SJCRH30 (cell line): ENCODE data around the gene ELFN1. TPM values are rescaled to one million over a fixed set of nuclear protein-coding genes. Genes with fewer than 3 reads are reported as not detected.
A peak's percentile ranks its signal among the peaks of the same experiment; 100 is the strongest.

Experiments
- DNase-seq, 2 experiments: peaks; one replicate each; pipeline ENCODE4 v3.0.0-alpha.2; 2015 to 2020
- H3K27ac ChIP-seq: fragments of 250-450 bp; sonication (Bioruptor Pico); 2 replicates; pipeline ENCODE4 v1.5.1; 2020; ENCODE audit warnings: mild to moderate bottlenecking, moderate library complexity
- H3K27me3 ChIP-seq: fragments of 250-450 bp; sonication (Bioruptor Pico); 2 replicates; pipeline ENCODE4 v1.5.1; 2020; ENCODE audit warnings: mild to moderate bottlenecking, moderate library complexity
- H3K36me3 ChIP-seq: fragments of 250-450 bp; sonication (Bioruptor Pico); 2 replicates; pipeline ENCODE4 v1.5.1; 2020; ENCODE audit warnings: mild to moderate bottlenecking, moderate library complexity
- H3K4me1 ChIP-seq: fragments of 250-450 bp; sonication (Bioruptor Pico); 2 replicates; pipeline ENCODE4 v1.5.1; 2020; ENCODE audit warnings: mild to moderate bottlenecking, moderate library complexity
- H3K4me3 ChIP-seq: fragments of 250-450 bp; sonication (Bioruptor Pico); 2 replicates; pipeline ENCODE4 v1.5.1; 2020; ENCODE audit warnings: mild to moderate bottlenecking, moderate library complexity
- H3K9me3 ChIP-seq: fragments of 250-450 bp; sonication (Bioruptor Pico); replicated peaks from 2 replicates; pipeline ENCODE4 v1.5.1; 2020; ENCODE audit warnings: mild to moderate bottlenecking, moderate library complexity
- total RNA-seq: library from RNA; depleted of rRNA; stranded (reverse); fragments of >200 nt; shearing (Covaris generic); gene quantifications from 2 replicates; pipeline ENCODE4 v1.2.3, GENCODE V29; 2014

Gene ELFN1
- total RNA-seq, 1 experiment from 2014 or later, result 1.7 TPM

DNA sequence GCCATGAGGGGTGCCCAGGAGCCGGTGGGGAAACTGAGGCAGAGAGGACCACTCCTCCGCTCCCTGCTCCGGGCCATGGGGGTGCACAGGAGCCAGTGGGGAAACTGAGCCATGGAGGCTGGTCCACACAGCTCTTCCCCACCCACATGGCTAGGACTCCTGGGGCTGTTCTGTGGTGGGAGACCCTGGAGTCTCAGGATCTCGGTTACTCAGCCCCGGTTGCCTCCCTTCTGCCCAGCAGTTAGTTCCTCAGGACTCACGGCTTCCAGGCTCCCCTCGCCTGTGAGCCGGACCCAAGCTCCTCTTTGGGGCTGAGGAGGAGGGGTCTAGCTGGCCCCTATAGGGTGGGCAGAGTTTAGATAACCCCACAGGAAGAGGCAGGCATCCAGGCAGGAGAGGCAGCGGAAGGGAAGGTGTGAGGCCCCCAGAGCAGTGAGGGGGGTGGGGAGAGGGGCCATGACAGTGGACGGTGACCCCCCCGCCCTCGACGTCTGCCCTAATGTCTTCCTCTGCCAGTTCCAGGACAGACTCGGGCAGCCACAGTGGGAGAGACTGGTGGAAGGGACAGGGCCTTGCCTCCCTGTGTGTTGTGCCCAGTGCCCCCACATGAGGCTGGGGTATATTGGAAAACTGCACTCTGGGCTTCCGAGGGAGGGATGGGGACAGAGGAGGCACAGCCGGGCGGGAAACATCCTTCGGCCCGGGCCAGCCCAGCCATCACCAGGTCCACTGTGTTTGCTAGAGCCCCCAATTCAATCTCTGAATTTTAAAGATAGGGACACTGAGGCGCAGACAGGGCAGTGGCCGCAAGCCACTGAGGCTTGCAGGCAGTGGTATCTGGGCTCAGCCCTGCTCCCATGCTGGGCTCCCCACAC lies 4.3 kb downstream of the ELFN1 start:
- Histone ChIP-seq H3K4me3 (no peak overlapping the region), H3K9me3 (no peaks in the 10 kb centered on the region), H3K27me3 (no peaks in the 10 kb centered on the region), H3K27ac (no peak overlapping the region), H3K36me3 (no peaks in the 10 kb centered on the region), H3K4me1 (no peaks in the 10 kb centered on the region)
- no peak for DNase-seq

DNA sequence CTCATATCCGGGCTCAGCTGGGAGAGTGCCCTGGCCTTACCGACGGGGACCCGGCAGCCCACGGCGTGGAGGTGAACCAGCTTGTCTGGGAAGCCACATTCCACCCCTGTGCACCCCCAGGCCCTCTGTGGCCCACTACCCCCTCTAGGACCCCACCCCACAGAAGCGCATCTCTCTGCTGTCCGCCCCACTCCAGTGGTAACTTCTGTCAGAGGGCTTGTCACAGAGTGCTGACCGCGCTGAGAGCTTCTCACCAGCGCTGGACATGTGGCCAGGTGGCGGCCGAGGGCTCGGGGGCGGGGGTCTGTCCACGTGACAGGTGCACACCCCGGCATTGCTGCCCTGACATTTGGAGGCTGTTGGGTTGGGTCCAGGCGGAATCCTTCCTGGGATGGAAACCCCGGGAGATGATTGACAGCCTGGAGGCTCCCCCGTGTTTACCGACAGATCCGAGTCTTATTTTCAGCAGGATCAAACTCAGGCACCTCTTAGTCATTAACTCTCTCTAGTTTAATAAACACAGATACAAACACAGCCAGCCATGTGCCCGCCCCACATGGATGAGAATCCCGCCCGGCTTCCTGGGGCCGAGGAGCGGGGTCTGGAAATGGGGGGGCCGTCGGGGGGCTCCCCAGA lies 5.1 kb downstream of the ELFN1 start:
- no peaks in the 10 kb centered on the region for H3K36me3 ChIP-seq
- H3K4me3 ChIP-seq, result no peak overlapping the region
- H3K4me1 ChIP-seq, result no peaks in the 10 kb centered on the region
- H3K27ac ChIP-seq, result no peak overlapping the region
- no peaks in the 10 kb centered on the region for H3K27me3 ChIP-seq
- H3K9me3 ChIP-seq, result no peaks in the 10 kb centered on the region
- DNase-seq, result no peak

DNA sequence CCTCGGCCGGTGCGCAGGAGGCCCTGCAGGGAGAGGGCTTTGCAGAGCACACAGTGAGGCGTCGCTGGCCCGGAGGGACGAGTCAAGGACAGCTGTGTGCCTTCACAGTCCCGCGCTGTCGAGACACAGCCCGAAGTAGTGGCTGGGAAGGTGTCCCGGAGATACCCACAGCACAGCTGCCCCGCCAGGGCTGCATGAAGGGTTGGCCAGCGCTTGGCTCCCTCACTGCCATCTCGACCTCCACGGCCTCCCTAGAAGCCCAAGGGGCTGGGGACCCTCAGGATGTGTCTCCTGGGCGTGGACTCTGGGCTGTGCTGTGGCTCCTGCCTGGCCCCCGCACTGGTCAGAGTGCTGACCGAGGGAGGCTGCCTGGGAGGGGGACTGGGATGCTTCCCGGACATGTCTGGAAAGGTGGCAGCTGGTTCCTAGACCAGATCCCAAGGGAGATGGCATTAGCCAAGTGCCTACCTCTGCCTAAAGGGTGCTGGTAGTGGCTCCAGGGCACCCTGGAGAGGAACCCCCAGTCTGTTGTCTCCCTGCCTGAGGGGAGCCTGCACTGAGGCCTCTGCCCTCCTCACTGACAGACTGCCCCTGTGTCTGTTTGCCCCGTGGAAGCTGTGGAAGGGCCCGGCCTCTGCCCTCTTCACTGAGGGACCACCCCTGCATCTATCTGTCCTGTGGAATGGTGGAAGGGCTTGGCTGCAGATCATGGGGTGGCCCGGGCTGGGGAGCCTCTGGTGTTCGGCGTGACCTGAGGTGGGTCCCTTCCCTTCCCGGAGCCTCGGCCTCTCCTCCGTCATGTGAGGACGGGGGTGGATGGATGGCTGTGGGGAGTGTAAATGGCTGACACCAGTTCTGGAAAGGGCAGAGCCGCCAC lies 5.8 kb downstream of the ELFN1 start:
- no peak for DNase-seq
- H3K4me1 ChIP-seq, result no peaks in the 10 kb centered on the region
- no peak overlapping the region for H3K27ac ChIP-seq
- no peaks in the 10 kb centered on the region for H3K27me3 ChIP-seq
- H3K9me3 ChIP-seq, result no peaks in the 10 kb centered on the region
- no peaks in the 10 kb centered on the region for H3K36me3 ChIP-seq
- H3K4me3 ChIP-seq, result no peak overlapping the region

DNA sequence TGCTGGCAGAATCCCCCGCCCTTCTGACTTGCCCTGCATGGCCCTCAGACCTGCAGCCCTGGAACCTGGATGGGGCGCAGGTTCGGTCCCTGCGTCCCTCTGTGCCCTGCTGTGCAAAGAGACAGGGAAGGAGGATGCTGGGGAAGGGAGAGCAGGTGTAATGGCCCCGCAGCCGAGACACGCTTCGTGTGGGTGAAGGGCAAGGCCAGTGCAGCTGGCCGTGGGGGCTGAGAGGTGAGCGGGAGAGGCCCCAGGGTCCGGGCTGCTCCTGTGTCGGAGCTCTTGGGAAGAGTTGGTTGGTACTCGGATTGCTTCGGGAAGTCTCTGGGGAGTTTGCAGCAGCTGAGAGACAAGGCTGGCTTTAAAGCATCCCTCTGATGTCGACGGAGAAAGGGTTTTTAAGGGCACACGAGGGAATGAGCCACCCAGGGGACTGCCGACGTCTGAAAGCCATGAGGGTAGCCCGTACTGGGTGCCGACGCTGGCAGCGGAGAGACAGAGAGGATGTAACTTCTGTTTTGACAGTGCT lies 6.5 kb downstream of the ELFN1 start:
- H3K27ac ChIP-seq, result no peak overlapping the region
- DNase-seq, result no peak
- H3K36me3 ChIP-seq, result no peaks in the 10 kb centered on the region
- H3K4me3 ChIP-seq, result no peak overlapping the region
- no peaks in the 10 kb centered on the region for H3K9me3 ChIP-seq
- H3K27me3 ChIP-seq, result no peaks in the 10 kb centered on the region
- H3K4me1 ChIP-seq, result no peaks in the 10 kb centered on the region

DNA sequence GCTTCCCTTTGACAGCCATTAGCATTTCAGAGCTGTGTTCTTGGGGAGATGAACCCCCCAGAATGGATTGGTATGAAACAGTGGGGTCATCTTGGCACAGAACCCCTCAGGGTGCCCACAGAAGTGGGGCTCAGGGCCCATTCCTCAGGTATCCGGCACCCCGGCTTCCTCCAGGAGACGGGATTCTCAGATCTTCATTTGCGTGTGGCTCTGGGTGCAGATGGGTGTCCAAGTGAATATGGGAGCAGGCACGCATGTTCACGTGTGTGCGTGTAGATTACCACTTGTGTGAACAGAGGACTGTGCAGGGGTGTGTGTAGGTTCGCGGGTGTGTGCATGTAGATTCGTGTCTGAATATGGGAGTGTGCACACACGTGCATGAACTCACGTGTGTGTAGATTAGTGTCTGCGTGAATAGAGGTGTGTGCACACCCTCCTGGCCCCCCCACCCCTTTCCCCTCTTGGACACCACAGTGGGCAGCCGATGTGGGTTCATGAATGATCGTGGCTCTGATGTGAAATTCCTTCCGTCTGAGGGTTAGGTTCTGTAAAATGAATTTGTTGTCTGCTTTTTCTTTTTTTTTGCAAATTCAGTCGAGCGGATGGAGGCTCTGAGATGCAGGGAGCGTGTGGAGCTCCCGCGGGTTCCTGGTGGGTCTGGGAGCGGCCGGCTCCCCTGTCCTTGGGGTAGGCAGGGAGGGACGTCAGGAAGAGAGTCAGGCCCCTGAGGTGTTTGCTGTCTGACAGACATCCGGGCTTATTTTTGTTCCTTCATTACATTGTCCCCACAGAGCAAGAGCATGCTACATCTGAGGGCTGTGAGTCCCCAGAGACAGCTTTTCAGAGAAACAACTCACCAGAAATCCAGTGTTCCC lies 7.4 kb downstream of the ELFN1 start:
- H3K27me3 ChIP-seq, result no peaks in the 10 kb centered on the region
- DNase-seq, result no peak
- no peaks in the 10 kb centered on the region for H3K4me1 ChIP-seq
- H3K9me3 ChIP-seq, result no peaks in the 10 kb centered on the region
- H3K27ac ChIP-seq, result no peak overlapping the region
- no peaks in the 10 kb centered on the region for H3K36me3 ChIP-seq
- no peak overlapping the region for H3K4me3 ChIP-seq

DNA sequence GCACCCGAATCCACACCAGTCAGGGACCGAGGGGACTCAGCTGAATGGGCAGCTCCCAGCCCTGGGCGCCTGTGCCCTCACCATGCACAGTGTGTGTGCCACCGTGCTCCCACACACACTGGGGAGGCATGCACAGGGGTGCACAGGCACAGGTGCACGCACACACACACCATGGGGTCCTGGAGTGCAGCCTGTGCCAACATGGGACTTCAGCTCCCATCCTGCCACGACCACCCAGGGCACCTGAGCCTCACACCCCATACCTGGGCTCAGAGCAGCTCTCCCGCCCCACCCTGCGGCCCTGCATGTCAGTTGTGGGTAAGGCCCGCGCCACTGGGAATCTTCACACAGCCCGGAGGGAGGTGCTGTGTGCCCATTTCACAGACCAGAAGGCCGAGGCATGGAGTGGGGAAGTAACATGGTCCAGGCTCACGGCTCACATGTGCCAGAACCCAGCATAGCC lies 8.0 kb downstream of the ELFN1 start:
- H3K9me3 ChIP-seq, result no peaks in the 10 kb centered on the region
- H3K27ac ChIP-seq, result no peak overlapping the region
- H3K4me3 ChIP-seq, result no peak overlapping the region
- no peaks in the 10 kb centered on the region for H3K36me3 ChIP-seq
- H3K4me1 ChIP-seq, result no peaks in the 10 kb centered on the region
- H3K27me3 ChIP-seq, result no peaks in the 10 kb centered on the region
- no peak for DNase-seq

DNA sequence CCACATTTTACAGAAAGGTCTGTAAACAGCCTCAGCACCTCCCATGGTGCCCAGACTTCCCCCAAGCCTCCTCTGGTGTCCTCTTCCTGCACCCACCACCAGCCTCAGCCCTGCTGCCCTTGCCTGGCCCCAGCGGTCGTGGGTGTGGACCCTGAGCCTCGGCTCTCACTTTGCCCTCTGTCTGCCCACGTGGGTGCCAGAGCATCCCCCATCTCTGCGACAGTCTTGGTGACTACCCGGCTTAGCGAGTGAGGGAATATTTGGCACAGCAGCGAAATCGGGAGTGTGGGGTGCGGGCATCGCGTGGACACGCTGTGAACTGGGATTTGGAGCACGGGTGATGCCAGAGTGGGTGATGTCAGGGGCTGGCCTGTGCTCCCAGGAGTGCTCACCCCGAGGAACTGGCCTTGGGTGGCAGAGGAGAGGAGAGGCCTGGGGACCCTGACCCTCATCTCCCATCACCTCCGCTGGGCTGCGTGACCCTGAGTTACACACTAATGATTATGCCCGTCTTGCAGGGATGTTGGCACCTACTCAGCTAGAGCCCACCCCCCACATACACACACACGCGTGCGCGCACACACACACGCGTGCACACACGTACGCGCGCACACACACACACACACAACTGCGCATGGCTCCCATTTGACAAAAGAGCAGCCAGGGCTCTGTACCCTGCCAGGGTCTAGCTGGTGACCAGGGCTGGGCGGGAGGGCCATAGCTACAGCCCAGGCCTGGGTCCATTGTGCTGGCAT lies 8.7 kb downstream of the ELFN1 start:
- DNase-seq, result no peak
- no peaks in the 10 kb centered on the region for H3K27me3 ChIP-seq
- H3K4me1 ChIP-seq, result no peaks in the 10 kb centered on the region
- no peaks in the 10 kb centered on the region for H3K9me3 ChIP-seq
- H3K27ac ChIP-seq, result no peak overlapping the region
- H3K36me3 ChIP-seq, result no peaks in the 10 kb centered on the region
- no peak overlapping the region for H3K4me3 ChIP-seq

DNA sequence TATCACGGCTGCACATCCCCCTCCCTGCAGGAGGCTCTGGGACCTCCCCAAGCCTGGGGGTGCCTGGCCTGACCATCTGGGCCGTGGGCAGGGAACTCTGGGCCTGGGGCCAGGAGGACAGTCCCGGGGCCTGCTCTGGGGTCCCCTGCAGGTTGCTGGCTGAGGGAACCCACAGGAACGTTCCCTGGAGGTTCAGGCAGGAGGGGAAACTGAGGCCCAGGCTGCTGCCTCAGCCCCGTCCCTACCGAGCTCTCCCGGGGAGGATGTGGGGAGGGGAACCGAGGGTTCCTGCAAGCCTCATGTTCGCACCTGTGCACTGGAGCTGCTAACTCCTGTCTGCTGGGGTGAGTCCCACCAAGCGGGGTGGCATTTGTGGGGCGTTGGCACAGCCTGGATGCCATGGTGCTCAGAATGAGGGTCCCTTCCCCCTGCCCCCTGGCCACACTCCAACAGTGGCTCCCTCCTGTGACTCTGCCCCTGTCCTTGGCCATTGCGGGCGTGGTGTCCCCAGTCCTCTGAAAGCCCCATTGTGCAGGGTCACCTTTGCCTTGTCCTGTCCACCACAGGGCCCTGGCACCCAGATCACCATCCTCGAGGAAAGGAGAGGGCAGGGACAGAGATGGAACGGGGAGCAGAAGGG lies 9.4 kb downstream of the ELFN1 start:
- Histone ChIP-seq H3K9me3 (no peaks in the 10 kb centered on the region), H3K4me3 (no peak overlapping the region), H3K4me1 (no peaks in the 10 kb centered on the region), H3K27me3 (no peaks in the 10 kb centered on the region), H3K27ac (no peak overlapping the region), H3K36me3 (no peaks in the 10 kb centered on the region)
- DNase-seq, result no peak

DNA sequence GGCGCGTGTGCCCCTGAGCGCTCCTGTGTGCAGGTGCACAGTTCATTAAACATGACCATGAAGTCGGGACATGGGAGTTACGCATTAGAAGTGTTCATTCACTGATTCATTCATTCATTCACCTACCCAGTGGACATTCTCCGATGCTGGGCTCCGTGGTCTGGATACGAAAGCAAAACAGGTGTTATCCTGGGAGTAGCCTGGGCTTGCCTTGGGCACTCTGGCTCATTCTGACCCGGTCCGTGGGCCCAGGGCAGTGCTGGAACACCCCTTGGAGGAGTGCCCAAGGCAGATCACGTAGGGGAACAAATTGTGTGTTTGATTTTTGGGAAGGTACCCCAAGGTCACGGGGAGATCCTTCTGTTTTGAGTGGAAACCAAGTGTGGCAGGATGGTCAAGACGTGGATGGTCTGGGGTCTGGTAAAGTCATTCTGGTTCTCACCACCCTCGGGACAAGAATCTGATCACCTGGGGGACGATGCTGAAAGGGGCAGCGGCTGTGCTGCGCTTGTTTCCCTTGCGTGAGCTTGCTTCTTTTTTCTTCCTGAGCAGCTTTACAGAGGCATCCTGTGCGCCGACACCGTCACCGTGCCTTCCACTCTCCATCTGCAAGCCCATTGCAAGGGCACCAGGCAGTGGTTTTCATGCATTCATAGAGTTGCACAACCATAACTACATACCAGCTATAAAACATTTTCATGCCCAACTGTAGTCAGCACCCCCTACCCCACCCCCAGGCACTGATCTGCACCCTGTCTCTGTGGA lies 10.1 kb downstream of the ELFN1 start:
- Histone ChIP-seq H3K36me3 (no peaks in the 10 kb centered on the region), H3K4me3 (no peak overlapping the region)
- DNase-seq, result no peak

DNA sequence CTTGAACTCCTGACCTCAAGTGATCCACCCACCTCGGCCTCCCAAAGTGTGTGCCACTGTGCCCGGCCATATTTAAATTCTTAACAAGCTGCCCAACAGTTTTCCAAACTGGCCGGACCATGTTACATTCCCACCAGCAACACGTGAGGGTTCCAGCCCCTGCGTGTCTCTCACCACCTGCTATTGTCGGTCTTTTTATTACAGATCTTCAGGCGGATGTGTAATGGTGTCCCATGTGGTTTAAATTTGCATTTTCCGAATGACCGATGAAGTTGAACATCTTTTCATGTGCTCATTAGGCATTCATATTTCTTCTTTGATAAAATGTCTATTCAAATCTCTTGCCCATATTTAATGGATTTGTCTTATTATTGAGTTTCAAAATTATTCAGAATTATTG lies 11.5 kb downstream of the ELFN1 start:
- Histone ChIP-seq H3K4me3 (no peak overlapping the region), H3K9me3 (no peaks in the 10 kb centered on the region), H3K4me1 (no peaks in the 10 kb centered on the region), H3K27me3 (no peaks in the 10 kb centered on the region), H3K36me3 (no peaks in the 10 kb centered on the region), H3K27ac (no peak overlapping the region)
- DNase-seq, result peak; percentile 47 to 63

More for the DNA sequence above, 10.1 kb downstream of the ELFN1 start:
- Histone ChIP-seq H3K27ac (no peak overlapping the region), H3K9me3 (no peaks in the 10 kb centered on the region), H3K4me1 (no peaks in the 10 kb centered on the region), H3K27me3 (no peaks in the 10 kb centered on the region)

DNA sequence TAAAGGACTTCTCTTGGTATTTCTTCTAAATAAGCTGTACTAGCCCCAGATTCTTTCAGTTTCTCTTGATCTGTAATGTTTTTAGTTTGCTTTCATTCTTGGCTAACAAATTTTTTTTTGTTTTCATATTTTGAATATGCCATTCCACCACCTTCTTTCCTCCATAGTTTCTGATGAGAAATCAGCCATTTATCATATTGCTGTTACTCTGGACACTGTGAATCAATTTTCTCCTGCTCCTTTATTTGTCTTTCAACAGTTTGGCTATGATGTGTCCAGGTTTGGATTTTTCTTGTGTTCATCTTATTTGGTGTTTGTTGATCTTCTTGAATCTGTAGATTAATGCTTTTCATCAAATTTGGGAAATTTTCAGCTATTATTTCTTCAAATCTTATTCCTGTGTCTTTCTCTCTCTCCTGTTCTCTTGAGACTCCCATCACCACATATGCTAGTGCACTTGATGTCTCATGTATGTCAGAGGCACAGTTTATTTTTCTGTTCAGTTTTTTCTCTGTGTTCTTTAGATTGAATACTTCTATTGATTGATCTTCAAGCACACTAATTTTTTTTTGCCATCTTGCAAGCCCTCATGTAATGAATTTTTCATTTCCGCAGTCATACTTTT lies 15.0 kb downstream of the ELFN1 start:
- Histone ChIP-seq H3K36me3 (no peaks in the 10 kb centered on the region), H3K27me3 (no peaks in the 10 kb centered on the region), H3K4me3 (no peak overlapping the region), H3K9me3 (no peaks in the 10 kb centered on the region), H3K4me1 (no peaks in the 10 kb centered on the region), H3K27ac (no peak overlapping the region)
- DNase-seq, result no peak

DNA sequence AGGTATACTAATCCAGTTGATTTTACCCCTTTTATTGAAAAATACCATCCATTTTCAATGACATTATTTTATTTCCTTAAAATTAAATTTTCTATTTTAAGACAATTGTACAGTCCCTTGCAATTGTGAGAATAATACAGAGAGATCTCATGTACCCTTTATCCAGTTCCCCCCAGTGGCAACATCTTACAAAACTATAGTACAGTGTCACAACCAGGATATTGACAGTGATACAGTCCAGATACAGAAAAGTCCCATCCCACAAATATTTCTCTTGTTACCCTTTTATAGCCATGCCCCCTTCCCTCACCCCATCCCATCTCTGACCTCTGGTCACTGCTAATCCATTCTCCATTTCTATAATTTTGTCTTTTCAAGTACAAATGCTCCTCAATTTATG lies 18.5 kb downstream of the ELFN1 start:
- Histone ChIP-seq H3K27me3 (no peaks in the 10 kb centered on the region), H3K9me3 (no peaks in the 10 kb centered on the region), H3K4me1 (peaks cover 8% of the 10 kb centered on the region; the same call in 1 of the 2 replicates), H3K27ac (no peak overlapping the region), H3K4me3 (no peak overlapping the region), H3K36me3 (no peaks in the 10 kb centered on the region)
- no peak for DNase-seq
